ENCODE results near the gene CCDC127.
"Not testable (repeated sequence)": the region's sequence is repeated elsewhere in the genome, so short reads cannot be mapped to it uniquely, and the experiment has no call there.

Gene CCDC127

DNA sequence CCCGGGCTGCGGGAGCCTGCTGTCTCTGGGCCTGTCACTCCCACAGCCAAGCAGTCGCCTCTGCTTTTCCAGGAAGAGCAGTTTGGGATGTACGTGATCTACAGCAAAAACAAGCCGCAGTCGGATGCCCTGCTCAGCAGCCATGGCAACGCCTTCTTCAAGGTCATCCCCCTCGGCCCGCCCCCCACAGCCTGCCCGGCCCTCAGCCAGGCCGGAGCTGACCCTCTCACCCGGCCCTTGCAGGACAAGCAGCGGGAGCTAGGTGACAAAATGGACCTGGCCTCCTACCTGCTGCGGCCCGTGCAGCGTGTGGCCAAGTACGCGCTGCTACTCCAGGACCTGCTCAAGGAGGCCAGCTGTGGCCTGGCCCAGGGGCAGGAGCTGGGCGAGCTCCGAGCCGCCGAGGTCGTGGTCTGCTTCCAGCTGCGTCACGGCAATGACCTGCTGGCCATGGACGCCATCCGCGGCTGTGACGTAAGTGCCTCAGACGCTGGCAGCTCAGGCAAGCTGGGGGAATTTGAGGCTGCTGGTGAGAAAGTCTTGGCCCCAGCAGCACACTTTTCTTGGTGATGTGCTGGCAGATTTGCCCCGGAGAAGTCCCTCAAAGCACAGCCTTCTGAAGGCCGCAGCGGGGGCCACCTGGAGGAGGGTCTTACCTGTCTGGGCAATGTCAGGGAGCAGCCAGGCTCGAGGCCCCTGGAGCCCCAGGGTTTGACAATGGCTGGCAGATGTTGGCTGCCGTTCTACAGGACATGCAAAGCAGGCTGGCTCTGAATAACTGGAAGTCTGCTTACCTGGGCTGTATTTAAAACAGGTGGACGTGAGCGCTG lies 46.8 kb downstream of the CCDC127 start:
- peak in 1 of 2 experiments; percentile 26 for DNase-seq

DNA sequence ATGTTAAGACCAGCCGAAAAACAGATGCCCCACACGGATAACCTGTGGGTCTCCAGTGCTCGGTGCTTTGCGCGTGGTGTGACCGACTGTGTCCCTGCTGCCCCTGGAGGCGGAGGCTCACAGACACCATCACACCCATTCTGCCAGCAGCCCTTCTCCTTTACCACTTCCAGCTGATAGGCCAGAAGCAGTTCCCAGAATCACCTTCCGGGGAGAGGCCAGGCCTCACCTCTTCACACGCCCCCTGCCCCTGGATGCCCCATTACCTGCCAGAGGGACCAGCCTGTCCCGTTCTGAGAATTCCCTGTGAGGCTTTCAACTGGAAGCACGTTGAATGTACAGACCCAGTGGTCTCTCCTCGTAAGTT lies 48.2 kb downstream of the CCDC127 start:
- no peak for DNase-seq

DNA sequence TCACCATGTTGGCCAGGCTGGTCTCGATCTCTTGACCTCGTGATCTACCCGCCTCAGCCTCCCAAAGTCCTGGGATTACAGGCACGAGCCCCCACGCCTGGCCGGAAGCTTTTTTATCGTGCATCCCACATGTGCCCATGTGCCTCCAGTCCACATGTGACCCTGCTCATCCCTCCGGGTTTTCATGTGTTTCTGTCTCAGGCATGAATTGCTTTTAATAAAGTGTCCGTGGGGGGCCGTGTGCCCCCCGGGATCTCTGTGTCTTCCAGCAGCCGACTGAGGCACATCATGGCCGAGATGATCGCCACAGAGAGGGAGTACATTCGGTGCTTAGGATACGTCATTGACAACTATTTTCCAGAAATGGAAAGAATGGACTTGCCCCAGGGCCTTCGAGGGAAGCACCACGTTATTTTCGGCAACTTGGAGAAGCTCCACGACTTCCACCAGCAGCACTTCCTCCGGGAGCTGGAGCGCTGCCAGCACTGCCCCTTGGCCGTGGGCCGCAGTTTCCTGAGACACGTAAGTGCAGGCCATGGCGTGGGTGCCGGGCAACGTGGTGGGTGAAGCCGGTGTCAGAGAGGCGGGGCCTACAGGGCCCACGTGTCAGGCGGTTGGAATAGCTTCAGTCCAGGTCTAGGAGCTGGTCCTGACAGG lies 48.8 kb downstream of the CCDC127 start:
- no peak for DNase-seq

DNA sequence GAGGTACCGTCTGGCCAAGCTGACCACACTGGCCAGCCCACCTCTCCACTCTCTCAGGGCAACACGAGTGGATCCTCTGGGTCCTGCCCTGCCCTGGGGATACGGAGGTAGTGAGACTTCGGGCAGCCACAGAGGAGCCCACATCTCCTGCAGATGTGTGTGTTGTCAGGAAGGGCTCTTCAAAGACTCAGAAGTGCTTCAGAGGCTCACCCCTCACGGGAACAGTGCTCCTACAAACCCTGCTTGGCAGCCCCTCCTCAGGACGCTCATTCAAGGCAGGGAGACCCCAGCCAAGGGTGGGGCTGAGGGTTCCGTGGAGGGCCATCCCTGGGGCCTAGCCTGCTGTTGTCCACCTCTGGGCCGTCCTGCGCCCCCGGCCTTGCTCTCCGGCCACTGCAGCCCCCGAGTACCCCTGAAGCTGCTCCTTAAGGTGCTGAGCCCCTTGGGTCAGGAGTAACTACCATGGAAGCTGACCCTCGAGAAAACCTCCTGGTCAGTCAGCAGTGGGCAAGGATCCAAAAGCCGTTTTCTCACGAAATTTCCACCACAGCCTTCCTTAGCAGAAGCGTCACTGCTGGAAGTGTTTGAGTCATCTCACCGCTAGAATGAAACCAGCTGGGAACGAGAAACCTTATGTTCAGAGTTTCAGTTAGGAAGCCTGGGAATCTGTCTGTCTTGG lies 49.8 kb downstream of the CCDC127 start:
- no peak for DNase-seq

DNA sequence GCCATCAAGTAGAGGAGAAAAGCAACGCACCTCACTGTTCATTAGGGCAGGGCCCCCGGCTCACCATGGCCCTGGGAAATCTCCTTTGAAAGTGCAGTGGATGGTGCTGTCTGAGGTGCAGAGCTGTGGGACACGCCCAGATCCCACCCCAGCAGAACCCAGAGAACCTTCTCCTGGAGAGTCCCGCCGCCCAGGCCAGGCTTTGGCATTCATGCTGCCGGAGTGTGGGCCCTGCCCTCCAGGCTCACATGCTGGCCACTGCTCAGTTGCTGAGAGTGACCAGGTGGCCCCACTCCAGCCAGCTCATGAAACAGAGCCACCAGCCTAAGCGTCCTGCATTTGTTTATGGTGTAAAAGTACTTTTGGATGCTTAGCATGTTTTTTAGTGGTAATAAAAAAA lies 50.4 kb downstream of the CCDC127 start:
- DNase-seq = no peak

DNA sequence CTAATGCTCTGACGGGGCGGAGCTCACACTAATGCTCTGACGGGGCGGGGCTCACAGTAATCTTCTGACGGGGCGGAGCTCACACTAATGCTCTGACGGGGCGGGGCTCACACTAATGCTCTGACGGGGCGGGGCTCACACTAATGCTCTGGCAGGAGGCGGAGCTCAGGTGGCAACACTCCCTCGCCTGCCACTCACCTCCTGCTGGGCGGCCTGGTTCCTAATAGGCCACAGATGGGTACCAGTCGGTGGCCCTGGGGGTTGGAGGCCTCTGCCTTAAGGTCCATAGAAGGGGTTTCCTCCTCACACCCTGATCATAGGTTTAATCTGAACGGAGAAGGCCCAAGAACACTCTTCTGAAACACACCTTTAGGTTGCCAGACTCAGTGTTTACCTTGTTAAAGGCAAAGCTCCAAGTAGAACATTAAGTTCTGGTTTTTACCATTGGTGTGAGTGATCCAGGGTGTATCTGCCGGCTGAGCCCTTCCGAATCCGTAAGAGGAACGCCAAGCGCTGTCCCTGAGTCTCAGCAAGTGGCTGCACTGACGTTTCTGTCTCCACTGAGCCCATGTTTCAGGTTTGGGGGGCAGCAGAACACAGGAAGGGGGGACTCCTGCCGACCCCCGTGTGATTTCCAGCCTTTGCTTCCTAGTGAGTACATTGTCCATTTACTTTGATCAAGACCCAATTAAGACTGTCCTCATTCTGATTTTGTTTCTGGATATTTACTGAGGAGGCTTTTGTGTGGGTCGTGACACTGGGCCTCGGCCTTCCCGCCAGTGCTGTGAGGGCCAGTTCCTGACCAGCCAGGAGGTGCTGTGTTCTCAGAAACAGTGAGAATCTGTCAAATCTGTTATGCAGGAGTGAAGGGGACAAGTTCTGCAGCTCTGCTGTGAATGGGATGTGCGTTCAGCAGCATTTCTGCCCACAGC lies 51.2 kb downstream of the CCDC127 start:
- no peak for DNase-seq

DNA sequence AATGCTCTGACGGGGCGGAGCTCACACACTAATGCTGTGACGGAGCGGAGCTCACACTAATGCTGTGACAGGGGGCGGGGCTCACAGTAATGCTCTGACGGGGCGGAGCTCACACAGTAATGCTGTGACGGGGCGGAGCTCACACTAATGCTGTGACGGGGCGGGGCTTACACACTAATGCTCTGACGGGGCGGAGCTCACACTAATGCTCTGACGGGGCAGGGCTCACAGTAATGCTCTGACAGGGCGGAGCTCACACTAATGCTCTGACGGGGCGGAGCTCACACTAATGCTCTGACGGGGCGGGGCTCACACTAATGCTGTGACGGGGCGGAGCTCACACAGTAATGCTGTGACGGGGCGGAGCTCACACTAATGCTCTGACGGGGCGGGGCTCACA lies 53.2 kb downstream of the CCDC127 start:
- DNase-seq = not testable (repeated sequence)

DNA sequence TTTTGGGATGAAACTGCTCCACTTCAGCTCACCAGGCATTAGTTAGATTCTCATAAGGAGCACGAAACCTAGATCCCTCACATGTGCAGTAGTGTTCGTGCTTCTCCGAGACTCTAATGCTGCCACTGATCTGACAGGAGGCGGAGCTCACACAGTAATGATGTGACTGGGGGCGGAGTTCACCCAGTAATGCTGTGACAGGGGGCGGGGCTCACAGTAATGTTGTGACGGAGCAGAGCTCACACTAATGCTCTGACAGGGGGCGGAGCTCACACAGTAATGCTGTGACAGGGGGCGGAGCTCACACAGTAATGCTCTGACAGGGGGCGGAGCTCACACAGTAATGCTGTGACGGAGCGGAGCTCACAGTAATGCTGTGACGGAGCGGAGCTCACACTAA lies 53.7 kb downstream of the CCDC127 start:
- DNase-seq = no peak

DNA sequence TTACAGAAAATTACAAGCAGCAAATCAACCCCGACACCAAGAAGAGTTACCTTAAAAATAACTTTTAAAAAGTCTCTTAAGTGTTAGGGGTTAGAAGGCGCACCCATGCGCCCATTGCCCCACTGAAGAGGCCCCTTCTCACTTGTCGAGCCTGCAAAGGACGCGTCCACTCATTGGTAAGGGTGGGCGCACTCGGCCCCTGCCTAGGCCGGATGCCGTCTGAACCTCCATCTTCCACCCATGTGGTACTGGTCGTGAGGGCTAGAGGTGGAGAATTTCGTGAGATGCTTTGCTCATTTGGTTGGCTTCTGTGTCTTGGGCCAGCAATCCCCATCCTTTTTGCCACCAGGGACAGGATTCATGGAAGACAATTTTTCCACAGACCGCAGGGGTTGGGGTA lies 54.1 kb downstream of the CCDC127 start:
- DNase-seq = no peak

DNA sequence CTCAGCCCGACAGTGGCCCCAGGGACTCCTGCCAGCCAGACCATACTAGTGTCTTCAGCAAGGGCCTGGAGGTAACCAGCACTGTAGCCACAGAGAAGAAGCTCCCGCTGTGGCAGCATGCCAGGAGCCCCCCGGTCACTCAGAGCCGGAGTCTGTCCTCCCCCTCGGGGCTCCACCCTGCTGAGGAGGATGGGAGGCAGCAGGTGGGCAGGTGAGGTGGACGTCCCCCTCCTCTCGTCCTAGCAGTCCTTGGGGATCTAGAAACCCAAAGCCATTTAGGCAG lies 54.7 kb downstream of the CCDC127 start:
- no peak for DNase-seq

DNA sequence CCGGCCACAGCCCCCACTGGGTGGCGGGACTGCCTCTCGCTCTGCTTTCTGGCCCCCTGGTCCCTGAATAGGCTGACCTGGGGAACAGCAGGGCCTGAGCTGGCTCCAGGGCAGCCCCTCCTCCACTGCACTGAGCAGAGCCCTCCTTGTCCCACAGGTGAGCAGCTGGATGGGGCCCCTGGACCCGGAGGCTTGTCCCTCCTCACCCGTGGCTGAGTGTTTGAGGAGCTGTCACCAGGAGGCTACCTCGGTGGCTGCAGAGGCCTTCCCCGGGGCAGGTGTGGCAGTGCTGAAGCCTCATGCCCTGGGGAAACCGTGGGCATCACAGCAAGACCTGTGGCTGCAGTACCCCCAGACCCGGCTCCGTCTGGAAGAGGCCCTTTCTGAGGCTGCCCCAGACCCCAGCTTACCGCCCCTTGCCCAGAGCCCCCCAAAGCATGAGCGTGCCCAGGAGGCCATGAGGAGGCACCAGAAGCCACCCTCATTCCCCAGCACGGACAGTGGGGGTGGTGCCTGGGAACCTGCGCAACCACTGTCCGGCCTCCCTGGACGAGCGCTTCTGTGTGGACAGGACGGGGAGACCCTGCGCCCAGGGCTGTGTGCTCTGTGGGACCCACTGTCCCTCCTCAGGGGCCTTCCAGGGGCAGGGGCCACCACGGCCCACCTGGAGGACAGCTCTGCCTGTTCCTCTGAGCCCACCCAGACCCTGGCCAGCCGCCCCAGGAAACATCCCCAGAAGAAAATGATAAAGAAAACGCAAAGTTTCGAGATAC lies 55.2 kb downstream of the CCDC127 start:
- no peak for DNase-seq

DNA sequence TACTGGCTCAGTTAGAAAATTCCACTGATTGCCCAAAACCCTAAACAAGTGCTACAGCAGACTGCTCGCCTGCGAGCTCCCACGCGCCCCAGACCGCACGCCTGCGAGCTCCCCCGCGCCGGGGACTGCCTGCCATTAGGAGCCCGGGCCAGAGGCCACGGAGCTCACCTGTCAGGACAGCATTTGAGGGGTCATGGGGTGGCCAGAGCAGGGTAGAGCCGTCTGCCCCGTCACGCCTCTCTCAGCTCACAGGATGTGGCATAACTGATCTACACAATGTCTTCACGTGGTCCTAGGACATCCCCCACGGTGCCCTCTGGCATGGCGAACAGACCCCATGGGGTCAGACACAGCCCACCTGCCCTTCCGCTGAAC lies 55.8 kb downstream of the CCDC127 start:
- DNase-seq = no peak

DNA sequence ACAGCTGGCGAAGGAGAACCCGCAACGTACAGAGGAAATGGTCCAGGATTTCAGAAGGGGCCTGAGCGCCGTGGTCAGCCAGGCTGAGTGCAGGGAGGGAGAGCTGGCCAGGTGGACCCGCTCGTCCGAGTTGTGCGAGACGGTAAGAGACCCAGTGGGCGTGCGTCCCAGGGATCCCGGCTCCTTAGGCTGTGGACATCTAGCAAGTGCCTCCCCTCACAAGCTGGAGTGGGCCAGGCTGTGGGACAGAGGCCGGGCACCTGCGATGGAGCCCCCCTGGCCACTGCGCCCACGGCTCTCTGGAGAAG lies 56.2 kb downstream of the CCDC127 start:
- no peak for DNase-seq

DNA sequence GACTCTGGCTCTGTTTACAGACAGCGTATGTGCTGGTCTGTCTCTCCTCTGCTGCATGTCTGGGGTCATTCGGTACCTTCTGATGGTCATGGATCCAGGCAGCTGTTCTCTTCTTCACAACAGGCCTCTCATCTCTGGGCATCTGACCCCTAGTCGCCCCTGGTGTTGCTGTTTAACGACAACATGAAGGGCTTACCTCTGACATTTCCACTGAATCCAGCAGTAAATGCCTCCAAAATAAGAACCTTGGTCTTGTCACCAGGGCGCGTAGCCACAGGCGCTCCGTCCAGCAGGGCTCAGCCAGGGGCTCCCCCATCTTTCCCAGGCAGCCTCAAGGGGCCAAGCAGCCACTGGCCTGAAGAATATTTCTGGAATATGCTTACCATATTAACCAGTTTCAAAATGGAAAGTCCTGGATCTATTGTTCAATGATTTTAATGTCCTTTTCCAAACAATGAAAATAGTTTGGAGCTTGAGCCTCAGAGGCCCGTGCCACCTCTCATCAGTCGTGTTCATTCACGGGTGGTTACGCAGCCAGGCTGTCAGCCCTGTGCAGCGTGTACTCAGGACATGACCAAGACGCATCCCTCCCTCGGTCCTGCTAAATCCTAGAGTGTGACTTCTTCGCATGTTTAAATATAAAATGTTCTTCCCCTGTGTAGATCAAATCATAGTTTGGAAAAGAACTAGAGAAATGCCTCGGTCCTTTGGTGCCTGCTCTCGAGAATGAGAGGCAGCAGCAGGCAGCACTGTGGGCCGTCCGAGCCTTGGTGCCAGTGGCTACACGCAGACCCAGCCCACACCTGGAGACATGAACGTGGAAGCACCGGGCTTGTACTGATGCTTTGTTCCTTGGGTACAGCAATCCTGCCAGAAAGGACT lies 56.8 kb downstream of the CCDC127 start:
- no peak for DNase-seq

DNA sequence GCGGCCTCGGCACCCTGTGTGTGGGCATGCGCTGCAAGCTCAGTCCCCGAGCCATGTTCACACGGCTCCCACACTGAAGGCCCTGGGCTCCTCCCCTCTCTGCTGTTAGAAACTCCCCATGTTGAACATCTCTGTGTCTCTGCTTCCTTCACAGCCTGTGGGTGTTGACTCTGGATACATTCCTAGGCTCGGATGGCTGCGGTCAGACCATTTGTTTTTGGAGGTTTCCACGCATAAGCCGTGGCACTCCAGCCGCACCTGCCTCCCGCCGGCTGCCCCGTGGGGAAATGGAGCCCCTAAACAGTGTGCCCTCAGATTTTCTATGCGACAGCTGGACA lies 57.8 kb downstream of the CCDC127 start:
- no peak for DNase-seq

DNA sequence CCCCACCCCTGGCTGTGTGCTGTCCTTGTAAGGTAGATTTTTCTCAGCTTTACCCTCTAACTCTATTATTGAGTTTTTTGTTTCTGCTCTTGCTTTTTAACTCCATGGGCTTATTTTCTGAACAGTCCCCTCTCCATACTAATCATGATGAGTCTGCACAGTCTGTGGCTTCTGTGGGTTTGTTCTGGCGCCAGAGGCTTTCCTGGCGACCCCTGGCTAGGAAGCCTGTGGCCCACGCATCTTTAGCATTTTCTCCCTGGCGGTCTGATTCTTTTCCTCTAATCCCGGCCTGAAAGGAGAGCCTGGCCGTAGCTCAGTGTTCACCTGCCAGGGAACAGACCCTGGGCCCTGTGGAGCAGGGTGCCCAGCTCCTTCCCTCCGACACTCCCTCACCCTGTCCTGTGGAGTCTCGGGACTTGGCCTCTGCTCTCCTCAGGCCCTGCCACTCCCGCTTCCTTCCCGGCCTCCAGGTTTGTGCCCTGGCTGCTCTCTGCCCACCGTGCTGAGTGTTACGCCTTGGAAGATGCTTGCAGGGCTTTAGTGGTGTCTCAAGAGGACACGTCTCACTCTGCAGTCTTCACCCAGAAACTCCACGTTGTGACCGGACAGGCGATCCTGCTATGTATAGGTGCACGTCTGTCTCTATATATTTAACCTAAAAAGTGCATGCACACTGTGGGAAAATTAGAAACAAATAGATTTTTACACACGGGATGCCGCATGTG lies 58.3 kb downstream of the CCDC127 start:
- no peak for DNase-seq

DNA sequence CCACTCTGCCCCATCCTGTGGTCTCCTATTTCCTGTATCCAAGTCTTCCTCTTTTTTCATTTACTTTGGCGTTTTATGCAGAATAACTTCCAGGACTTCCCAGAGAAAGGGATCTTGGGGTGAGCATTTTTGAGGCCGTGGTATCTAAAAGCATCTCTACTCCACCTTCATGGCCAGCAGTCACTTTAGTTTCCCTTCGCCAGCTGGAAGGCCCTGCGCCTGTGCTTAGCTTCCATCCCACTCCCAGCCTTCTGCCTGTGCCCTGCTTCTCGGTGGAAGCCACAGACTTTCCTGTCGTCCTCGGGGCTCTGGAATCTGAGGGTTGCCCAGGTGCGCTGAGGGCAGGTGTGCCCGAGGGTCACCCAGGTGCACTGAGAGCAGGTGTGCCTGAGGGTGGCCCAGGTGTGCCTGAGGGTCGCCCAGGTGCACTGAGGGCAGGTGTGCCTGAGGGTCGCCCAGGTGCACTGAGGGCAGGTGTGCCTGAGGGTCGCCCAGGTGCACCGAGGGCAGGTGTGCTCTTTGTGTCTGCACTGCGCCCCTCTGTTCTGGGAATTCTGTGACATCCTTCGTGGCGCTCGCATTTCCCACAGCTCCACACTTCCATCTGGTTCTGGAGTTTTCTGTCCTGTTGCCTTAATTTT lies 59.0 kb downstream of the CCDC127 start:
- DNase-seq = no peak

DNA sequence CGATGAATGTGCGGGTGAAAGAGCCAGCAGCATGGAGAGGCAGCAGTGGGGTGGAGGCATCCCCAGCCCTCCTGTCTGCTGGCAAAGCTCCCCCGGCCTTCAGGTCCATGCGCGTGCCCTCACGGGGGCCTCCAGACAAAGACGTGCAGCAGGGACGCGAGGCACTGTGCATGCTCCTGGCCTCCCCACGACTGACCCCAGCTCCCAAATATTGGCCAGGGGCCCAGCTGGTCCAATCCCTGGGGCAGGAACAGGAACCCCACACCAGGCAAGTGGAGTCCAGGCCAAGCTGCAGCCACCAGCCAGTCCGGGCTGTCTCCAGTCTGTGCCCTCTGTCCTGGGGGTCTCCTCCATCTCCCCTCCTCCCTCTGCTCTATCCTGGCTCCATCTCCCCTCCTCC lies 60.2 kb downstream of the CCDC127 start:
- DNase-seq = no peak

DNA sequence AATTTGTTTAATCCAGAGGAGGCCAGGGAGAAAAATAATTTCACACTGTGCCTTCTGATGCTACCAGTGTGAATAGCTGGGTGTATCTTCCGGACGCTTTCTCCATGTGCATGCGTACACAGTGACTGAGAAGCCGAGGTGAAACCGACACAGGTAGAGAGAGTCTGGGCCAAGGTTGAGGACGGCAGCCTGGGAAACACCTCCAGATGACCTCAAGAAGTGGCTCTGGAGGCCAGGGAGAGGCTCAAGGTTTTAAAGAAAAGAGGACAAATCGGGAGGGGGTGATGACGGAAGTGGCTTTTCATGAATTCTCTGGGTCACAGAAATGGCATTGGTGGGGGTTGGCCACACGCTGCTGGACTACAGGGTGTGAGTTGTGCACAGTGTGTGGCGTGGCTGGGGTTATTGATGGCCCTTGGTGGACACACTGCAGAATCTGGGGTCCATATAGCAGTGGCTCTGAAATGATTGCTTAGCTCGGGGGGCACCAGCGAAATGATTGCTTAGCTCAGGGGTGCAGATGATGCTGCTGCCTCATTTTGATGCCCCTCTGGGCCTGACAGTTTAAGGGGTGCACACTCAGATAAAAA lies 60.7 kb downstream of the CCDC127 start:
- no peak for DNase-seq

DNA sequence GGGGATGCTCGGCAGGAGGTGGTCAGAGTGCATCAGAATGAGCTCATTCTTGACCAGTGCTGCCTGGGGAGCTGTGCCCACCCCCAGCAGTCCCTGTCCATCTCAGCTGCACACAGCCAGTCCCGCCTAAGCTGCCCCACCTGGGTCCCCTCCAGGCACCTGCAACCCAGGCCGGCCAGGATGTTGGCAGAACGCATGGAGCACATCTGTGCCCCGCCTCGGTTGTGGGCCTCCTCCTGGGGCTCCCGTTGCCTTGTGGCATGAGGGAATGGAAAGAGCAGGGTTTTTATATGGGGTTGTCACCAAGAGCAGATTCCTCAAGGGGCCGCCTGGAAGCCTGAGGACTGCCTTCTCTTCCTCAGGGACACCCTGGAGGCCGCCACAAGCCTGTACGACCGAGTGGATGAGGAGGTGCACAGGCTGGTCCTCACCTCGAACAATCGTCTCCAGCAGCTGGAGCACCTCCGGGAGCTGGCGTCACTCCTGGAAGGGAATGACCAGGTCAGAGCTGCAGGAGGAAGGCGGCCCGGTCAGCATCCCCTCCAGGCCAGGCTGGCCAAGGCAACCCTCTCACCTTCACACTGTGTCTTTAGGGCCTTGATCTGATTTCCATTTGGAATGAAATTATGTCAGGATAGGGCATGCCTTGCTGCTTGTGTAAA lies 61.4 kb downstream of the CCDC127 start:
- DNase-seq = no peak
